GM19043 (cell line): ENCODE measurements around the gene NT5M.

Source experiments
- ATAC-seq: cut with Tn5 transposase; IDR thresholded peaks from one replicate; pipeline ENCODE4 v1.9.1; 2021; ENCODE audit warnings: low read depth; ENCODE audit not compliant: unreplicated experiment

NT5M gene

DNA sequence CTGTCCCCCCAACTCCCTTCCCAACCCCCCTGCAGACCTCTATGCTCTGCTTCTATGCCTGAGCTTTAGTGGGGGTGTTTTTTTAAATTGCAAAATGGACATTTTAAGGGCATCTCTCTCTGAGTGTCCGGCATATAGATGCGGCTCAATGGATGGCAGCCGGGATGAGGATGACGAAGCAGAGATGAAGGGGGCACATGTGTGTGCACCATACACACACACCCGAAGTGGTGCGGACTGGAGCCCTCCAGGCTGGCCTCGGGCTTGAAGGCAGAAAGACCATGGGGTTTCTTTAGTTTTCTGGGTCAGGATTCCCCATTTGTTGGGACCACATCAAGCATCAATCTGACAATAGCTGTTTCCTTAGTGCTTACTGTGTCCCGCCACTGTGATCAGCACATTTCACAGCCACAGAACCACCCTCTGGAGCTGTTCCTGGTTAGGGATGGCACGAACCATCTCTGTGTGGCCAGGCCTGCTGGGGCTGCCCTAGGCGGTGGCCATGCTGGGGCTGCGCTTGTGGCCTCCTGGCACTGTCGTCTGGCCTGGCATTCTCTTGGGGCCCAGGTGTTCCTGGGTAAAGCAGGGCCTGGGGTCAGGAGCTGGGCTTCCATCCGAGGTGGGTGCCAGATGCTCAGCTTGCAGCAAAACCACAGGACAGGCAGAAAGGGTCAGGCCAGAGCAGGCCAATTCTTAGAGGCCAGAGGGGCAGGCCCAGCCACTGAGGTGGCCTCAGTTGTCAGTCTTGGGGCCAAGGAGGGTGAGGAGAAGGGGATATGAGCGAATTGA is 49.9 kb downstream of the NT5M start:
- no peak for ATAC-seq

DNA sequence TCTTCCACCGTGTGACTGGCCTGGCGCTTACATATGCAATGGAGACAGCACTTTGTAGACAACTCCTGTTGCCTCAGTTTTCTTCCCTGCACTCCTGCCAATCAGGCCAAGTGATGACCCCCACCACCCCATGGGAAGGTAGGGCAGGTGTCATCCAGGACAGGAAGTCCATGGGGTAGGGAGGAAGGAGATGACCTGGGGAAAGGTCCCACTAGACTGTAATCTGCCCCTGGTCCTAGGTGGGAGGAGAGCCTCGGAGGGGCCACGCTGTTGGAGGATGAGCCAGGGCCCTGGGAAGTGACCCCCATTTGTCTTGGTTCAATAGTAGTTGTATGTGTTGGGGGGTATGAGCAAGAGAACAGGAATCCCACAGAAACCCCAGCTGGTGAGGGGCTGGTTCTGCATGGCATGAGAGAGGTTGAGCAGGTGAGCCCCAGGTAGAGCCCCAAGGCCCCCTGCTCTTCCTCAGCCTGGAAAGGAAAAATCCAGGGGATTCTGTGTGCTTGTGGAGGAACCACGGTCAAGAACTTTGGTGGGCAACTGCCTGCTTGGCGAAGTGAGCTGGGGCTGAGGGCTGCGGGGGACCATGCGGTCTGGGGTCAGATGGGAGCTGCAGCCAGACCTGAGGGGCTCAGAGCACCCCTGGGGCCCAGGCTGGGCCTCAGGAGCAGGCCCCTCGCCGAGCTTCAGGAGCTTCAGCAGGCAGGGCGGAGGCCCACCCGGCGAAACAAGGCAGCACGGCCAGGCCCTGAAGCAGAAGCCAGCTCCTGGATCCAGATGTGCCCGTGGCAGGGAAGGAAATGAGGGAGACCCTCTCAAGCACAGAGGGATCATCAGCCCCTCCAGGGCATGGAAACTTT is 50.7 kb downstream of the NT5M start:
- no peak for ATAC-seq

DNA sequence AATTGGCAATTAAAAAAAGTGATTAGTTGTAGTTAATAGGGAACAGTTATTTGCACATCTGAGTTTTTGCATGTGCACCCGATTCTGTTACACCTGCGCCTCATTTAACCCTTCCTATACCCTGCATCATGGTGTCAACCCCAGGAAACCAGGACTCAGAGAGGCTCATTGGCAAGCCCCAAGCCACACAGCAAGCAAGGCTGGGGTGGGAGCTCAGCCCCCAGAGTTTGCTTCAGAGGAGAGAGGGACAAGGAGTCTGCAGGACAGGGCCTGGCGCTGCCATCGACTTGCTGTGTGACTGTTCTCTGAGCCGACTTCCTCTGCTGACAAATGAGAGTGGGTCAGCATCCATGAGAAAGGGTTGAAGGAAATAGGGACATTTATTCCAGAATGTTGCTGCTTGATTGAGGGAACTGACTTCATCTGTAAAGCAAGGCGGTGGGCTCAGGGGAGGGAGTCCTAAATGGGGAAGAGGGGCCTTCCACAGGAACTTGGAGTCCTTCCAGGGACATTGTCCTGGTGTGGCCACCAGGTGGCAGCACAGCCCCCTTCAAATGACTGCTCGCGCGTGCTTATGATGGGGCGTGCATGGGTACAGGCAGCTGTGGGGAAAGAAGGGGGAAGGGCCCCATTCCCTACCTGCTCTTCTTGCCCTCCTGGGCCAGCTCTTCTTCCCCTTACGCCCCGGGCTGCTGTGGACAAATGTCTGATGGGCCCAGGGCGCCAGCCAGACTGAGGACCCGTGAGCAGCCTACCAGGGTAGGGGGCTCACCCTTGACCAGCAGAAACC is 51.6 kb downstream of the NT5M start:
- no peak for ATAC-seq

DNA sequence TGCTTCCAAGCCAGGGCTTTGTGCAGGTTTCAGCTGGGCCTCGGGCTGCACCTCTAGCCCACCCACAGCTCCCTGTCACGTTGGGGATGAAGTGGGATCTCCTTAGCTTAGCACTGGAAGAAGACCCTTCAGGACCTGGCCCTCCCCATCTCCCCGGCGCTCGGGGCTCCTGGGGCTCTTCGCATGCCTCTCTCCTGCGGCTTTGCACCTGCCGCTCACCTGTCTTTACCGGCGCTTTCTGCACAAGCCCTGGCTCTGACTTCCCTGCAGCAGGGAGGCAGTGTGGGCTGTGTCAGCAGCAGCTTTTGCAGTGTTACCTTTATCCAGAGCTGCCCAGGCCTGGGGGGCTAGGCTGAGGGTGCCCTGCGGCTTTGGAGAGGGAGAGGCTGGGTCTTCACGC is 52.3 kb downstream of the NT5M start:
- no peak for ATAC-seq

DNA sequence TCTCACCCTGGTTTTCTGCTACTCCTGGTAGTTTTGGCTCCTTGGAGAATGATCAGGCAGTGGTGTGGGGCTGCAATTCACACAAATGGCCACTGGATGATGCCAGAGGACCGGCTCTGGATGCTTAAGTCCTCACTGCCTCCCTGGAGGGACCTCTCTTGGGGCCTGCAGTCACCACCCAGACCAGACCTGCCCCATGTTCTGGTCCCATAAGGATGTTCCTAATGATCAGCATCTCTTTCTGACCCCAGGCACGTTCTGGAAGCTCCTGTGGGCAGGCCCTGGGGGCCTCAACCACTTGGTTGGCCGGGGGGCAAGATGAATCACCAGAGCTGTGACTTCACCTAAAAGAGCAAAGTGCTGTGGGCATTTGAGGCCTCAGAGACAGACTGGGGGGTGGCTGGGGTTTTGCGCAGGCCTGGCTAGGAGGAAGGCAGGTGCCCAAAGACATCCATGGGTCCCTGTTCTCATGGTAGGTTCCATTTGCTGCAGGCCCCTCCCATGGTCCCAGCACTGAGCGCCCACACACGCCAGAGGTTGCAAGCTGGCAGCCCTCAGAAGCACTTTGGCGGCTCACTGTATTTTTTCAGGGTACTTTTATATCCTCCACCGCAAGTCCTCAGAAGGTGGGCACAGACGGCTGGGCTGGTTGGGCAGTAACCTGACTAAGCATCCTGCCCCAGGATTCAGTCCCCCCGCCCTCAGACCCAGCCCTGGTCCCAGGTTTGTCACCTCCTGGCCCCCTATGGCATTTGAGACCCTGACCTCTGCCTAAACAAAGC is 53.2 kb downstream of the NT5M start:
- ATAC-seq = no peak

DNA sequence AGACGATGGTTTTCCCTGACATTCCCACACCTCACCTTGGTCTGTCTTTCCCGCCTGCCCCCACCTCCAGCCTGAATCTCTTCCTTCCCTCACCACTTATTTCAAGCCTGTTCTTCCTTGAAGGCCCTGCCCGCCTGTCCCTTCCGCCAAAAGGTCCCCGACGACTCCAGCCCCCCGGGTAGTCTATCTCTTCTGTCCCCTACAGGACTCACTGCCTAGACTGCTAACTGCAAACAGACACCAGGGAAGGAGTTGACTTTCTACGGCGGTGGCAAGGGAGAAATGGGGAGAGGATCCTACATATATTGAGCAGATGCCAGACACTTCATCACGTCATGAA is 53.7 kb downstream of the NT5M start:
- no peak for ATAC-seq

DNA sequence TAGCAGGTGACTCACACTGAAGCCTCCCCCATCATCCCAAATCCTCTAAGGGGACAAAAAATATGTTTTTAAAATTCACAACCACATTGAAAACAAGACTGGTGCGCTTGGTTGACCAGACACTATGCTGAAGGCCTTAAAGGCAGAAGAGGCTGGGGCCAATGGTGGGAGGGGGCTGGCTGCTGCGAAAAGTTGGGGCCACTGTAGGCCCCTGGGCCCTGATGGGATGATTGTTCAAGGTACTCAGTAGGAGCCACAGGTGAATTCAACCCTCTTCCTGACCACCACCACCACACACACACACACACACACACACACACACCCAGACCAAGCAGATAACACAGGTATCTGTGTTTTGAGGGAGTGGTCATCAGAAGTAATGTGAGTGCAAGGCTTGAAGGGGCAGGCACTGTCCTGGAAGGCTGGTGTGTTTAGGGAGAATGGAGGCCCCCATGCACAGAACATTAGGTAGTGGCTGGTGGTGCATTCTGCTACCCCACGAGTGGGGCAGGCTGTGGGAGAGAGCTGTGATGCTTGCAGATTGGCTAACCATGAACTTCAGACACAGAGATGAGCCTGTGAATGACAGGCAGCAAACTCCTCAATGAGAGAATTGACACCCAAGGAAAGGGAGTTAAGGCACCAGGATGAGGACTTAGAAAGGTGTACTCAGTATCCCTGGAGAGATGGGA is 55.0 kb downstream of the NT5M start:
- ATAC-seq = no peak

DNA sequence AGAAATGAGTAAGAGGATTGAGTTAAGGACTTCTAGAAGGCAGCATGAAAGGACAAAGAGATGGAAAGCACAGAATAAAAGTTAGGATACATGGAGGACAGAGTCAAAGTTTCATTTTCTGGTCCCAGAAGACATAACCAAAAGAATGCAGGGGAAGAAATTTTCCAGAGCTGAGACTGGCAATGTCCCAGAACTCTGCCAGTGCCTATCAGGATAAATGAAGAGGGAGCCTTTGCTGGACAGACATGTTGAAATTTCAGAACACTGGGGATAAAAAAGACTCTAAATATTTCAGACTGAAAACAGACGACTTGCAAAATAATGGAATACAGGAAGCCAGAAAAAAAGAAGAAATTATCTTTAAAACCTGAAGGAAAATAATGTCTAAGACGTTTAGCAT is 55.7 kb downstream of the NT5M start:
- no peak for ATAC-seq

DNA sequence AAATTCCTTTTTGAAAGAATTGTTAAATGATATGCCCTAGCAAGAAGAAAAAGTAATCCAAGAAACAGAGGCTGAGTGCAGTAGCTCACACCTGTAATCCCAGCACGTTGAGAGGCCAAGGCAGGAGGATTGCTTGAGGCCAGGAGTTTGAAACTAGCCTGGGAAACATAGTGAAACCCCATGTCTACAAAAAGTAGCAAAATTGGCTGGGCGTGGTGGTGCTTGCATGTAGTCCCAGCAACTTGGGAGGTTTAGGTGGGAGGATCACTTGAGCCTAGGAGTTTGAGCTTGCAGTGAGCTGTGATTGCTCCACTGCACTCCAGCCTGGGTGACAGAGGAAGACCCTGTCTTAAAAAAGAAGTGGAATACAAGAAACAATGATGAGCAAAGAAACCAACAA is 56.1 kb downstream of the NT5M start:
- ATAC-seq = no peak

DNA sequence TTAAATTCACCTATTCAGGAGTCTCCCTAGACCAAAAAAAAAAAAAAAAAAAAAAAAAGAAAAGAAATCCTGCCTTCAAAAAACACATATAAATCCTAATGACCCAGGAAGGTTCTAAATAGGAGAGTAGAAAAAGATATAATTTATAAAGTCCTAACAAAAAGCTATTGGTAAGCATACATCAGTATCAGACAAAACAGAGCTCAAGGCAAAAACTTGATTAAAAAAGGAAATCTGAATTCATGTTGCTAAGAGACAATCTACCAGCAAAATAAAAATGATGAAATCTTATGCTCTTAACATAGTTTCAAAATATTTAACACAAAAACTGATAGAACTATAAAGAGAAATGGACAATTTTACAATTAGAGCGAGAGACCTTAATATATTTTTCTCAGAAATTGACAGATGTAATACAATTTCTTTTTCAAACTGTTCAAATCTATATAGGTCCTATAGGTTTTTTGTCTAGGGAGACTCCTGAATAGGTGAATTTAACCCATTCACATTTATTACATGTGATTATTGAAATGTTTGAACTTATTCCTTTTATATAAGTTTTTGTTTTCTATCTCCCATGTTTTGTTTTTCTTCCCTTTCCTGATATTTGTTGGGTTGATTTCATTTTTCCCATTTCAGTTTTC is 57.0 kb downstream of the NT5M start:
- ATAC-seq = no peak

DNA sequence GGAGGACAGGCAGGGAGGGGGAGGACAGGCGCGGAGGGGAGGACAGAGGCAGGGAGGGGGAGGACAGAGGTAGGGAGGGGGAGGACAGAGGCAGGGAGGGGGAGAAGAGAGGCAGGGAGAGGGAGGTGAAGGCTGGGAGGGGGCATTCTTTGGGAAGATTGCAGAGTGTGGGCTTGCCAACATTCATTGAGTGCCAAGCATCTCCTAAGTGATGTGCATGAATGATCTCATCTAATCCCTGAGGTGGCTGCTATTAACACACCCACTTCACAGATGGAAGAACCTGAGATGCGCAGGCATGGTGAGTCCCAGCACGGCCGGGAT is 58.3 kb downstream of the NT5M start:
- ATAC-seq = no peak

DNA sequence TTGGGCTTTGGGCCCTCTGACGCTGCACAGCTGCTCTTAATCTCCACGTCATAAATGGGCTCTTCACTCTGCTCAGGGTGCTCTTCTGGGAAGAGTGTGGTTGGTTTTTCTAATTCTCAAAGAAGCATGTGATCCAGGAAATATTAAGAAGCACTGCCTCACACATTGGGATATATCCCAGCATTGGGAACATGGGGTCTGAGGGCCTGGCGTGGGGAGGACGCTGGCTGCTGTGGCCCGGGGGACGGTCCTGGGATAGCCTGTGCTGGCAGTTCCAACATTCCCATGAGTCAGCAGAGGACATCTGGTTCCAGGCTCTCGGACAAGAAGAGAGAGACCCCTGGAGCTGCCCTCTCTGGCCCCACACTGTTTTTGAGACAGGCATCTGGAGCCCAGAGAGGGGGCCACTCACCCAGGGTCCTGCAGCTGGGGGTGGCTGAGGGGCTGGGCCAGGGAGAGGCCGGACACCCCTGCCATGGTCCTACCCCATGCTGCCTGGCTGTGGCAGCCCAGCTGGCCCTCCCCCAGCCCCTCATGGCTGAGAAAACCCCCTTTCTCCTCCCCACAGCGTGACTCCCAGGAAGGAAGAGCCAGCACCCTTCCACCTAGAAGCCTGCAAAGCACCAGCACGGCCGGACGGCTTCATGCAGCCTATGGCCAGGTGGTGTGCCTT is 58.8 kb downstream of the NT5M start:
- no peak for ATAC-seq

DNA sequence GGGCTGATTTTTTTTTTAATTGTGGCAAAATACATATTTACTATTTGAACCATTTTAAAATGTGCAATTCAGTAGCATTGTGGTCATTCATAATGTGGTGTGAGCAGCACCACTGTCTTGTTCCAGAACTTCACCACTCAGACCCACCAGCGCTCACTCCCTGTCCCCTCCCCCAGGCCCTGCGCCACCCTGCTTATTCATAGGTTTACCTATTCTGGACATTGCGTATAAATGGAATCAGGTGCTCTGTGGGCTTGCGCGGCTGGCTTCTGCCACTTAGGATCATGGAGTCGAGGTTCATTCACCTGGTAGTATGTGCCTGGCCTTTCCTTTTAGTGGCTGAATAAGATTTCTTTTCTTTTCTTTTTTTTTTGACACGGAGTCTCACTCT is 59.4 kb downstream of the NT5M start:
- no peak for ATAC-seq

DNA sequence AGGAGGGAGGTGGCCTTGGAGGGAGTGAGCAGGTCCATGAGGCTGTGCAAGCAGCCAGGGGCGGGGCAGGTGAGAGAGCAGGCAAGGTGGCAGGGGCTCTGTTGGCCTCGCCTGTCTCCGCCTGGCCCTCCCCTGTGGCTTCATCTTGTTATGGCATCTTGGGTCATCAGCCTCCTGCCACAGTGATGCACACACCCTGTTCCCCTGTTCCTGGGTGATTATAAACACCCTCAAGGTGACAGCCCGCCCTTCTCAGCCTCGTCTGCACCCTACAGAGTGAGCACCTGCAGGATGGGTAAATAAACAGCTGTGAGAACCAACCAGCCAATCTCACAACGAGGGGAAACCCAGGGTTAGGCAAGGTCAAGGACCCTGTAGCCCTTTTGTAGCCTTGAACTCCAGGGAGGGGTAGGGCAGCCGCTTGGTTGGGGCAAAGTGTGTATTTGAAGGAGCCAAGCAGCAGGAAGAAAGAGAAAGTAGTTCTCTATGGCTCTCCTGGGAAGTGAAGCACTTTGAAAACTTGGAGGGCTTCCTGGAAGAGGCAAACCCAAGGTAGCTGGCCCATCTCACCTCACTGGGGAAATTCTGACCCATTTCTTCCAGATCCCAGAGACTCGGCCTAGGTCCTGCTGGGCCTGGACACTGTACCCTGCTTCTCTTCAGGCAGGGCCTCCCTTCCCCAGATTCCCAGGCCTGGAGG is 60.6 kb downstream of the NT5M start:
- no peak for ATAC-seq

DNA sequence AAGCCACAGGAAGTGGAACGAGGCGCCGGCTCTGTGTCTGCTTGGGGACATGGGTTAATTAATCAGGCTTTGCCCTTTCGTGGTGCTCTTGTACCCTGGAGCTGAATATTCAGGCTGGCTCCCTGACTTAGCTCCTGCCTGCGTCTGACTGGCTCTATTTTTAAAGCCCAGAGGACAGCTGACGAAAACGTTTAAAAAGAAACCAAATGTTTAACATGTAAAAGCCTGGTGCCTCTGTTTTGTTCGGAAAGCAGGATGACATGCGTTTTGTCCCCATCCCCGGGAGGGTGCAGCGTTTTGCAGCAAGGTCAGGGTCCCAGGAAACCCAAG is 61.1 kb downstream of the NT5M start:
- no peak for ATAC-seq

DNA sequence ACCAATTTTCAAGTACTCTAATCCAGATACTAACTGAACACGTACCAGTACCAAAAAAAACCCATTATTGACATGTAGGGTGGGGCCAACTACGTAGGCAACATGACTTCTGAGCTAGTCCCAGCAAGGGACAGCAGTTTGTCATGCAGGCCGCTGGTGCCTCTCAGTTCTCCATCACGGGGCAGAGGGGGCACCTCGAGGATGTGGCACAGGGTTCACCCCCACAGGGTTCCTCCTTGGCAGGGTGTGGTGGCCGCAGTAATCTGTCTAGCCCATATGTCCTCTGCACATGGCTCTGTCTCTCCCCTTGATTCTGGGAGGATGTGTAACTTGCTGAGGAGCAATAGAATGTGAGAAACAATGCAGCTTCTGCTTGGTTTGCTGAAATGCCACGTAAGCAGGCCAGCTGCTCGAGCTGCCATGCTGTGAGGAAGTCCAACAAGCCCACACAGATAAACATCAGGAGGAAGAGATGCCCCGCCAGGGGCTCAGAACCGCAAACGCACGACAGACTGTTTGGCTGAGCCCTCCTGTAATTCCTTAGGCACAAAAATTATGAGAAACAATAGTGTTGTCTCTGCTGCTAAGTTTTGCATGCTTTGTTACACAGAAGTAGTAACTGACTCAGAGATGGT is 62.4 kb downstream of the NT5M start:
- ATAC-seq = no peak

DNA sequence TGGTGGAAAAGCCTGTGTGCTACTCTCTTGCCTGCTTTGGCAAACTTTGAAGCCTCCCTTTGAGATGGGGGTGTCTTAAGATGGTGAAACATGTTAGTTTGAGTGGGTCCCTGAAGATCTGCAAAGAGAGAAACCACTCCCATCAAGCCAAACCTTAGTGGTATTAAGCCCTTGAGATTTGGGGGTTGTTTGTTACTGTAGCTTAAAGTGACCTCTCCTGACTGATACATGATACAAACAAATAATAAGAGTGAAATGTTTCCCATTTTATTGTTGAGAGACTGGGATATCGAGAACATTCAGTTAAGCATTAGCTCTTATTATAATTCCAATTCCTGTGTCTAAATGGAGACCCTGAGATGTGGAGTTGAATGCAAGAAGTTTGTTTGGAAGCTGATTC is 63.1 kb downstream of the NT5M start:
- no peak for ATAC-seq
